Retinal pigment epithelial cell (primary cell): Measurements from ENCODE around the gene CCNL2.

Experiments used
- DNase-seq: peaks from one replicate; pipeline ENCODE4 v3.0.0-alpha.2; 2010; ENCODE audit warnings: low read depth
- H3K4me3 ChIP-seq: 2 replicates; pipeline ENCODE4 v1.5.1; 2011; ENCODE audit warnings: mild to moderate bottlenecking, low read length, control low read depth, moderate library complexity
- CTCF ChIP-seq: conservative IDR thresholded peaks from 2 replicates; pipeline ENCODE4 v1.5.1; 2011; ENCODE audit warnings: low read depth, low read length, control low read depth, inconsistent platforms

CCNL2 gene

GRCh38 chr1:1344655-1345361 lies 54.3 kb downstream of the CCNL2 start:
- no peak for DNase-seq
- TF ChIP-seq CTCF, result peak; percentile 56
- H3K4me3 ChIP-seq, result no peak overlapping the region

- no peak overlapping the region for H3K4me3 ChIP-seq
- DNase-seq, result no peak
- no peak for TF ChIP-seq CTCF
Observed at GRCh38 chr1:1343811-1344421, 55.2 kb downstream of the CCNL2 start.

GRCh38 chr1:1342584-1343115 lies 56.5 kb downstream of the CCNL2 start:
- no peak for DNase-seq
- no peak for TF ChIP-seq CTCF
- no peak overlapping the region for H3K4me3 ChIP-seq

GRCh38 chr1:1342061-1342562 lies 57.0 kb downstream of the CCNL2 start:
- H3K4me3 ChIP-seq, result no peak overlapping the region
- TF ChIP-seq CTCF, result no peak
- DNase-seq, result no peak

GRCh38 chr1:1341549-1342021 lies 57.5 kb downstream of the CCNL2 start:
- H3K4me3 ChIP-seq, result no peak overlapping the region
- TF ChIP-seq CTCF, result no peak
- DNase-seq, result no peak

- no peak overlapping the region for H3K4me3 ChIP-seq
- DNase-seq, result no peak
- TF ChIP-seq CTCF, result no peak
Observed at GRCh38 chr1:1340791-1341548, 58.2 kb downstream of the CCNL2 start.
